OCI-LY7 (cell line): Measurements from ENCODE around the gene ARPC5L. TPM values are rescaled to one million over a fixed set of nuclear protein-coding genes. Genes with fewer than 3 reads are reported as not detected.

ENCODE experiments used
- BruUV-seq: library from RNA; stranded (reverse); fragments of 400-500 nt; replicated peaks from 2 replicates; lab custom pipeline; 2021; lab: Mats Ljungman, UMichigan
- CTCF ChIA-PET: fragments of 300-600 bp; sonication (Branson Sonifier 250); formaldehyde crosslinking; loops from one replicate; lab custom pipeline; 2022; ENCODE audit warnings: antibody characterized with exemption; ENCODE audit not compliant: unreplicated experiment; lab: Charles Lee
- POLR2A ChIA-PET: fragments of 300-600 bp; sonication (Branson Sonifier 250); formaldehyde crosslinking; loops from one replicate; lab custom pipeline; 2022; ENCODE audit warnings: antibody characterized with exemption; lab: Charles Lee
- DNase-seq: peaks from one replicate; pipeline ENCODE4 v3.0.0-alpha.2; 2015; ENCODE audit warnings: low spot score
- H2AFZ ChIP-seq: fragments of 200-600 bp; sonication (generic), shearing (Covaris generic); 2 replicates; pipeline ENCODE4 v1.6.1; 2014; ENCODE audit warnings: mild to moderate bottlenecking, antibody characterized with exemption, low read length, moderate library complexity
- H3K27ac ChIP-seq: fragments of 200-600 bp; sonication (generic); 2 replicates; pipeline ENCODE4 v1.5.1; 2014; ENCODE audit warnings: mixed run types, low read depth, mild to moderate bottlenecking, moderate library complexity, low read length, inconsistent platforms; ENCODE audit not compliant: poor library complexity, severe bottlenecking
- H3K36me3 ChIP-seq: fragments of 200-600 bp; sonication (generic); 2 replicates; pipeline ENCODE4 v1.6.1; 2014; ENCODE audit warnings: mild to moderate bottlenecking, antibody characterized with exemption, low read length, moderate library complexity, mixed read lengths; ENCODE audit not compliant: insufficient read depth
- H3K4me1 ChIP-seq: fragments of 200-600 bp; sonication (generic); 2 replicates; pipeline ENCODE4 v1.5.1; 2014; ENCODE audit warnings: mild to moderate bottlenecking, low read length; ENCODE audit not compliant: insufficient read depth, poor library complexity, severe bottlenecking
- H3K4me2 ChIP-seq: fragments of 200-600 bp; sonication (generic); 2 replicates; pipeline ENCODE4 v1.6.1; 2014; ENCODE audit warnings: mild to moderate bottlenecking, low read length
- H3K4me3 ChIP-seq: fragments of 200-600 bp; sonication (generic); 2 replicates; pipeline ENCODE4 v1.5.1; 2014; ENCODE audit warnings: mild to moderate bottlenecking, low read depth, low read length; ENCODE audit not compliant: poor library complexity, severe bottlenecking
- H3K79me2 ChIP-seq: fragments of 200-600 bp; sonication (generic); 2 replicates; pipeline ENCODE4 v1.6.1; 2016; ENCODE audit warnings: low read depth, mild to moderate bottlenecking, low read length, moderate library complexity, mixed read lengths; ENCODE audit not compliant: insufficient read depth
- H3K9me2 ChIP-seq: fragments of 200-600 bp; sonication (generic); 2 replicates; pipeline ENCODE4 v1.6.1; 2016; ENCODE audit warnings: mild to moderate bottlenecking, low read length, mixed read lengths; ENCODE audit not compliant: insufficient read depth
- H3K9me3 ChIP-seq: fragments of 200-600 bp; sonication (generic); 2 replicates; pipeline ENCODE4 v1.6.1; 2014; ENCODE audit warnings: mild to moderate bottlenecking, mixed run types, low read length, mixed read lengths
- H4K20me1 ChIP-seq: fragments of 200-600 bp; sonication (generic); 2 replicates; pipeline ENCODE4 v1.6.1; 2014; ENCODE audit warnings: mild to moderate bottlenecking, antibody characterized with exemption, low read length, moderate library complexity, mixed read lengths; ENCODE audit not compliant: insufficient read depth
- CTCF ChIP-seq: fragments of 200-600 bp; sonication (generic); conservative IDR thresholded peaks from 2 replicates; pipeline ENCODE4 v1.5.1; 2014; ENCODE audit warnings: mild to moderate bottlenecking, antibody characterized with exemption, low read length, moderate library complexity, mixed read lengths
- EZH2phosphoT487 ChIP-seq: fragments of 200-600 bp; sonication (generic); IDR thresholded peaks from 2 replicates; pipeline ENCODE4 v1.6.1; 2018; ENCODE audit warnings: low read depth, borderline replicate concordance, mild to moderate bottlenecking, mixed run types, antibody characterized with exemption, low read length, moderate library complexity, mixed read lengths
- intact Hi-C: fragments of 100-400 bp; cut with micrococcal nuclease; formaldehyde crosslinking; loops from one replicate; pipeline ENCODE4 v1.10.0; 2022; ENCODE audit not compliant: unreplicated experiment
- total RNA-seq, 2 experiments: library from RNA; depleted of rRNA in 1 of 2; stranded (reverse); fragments of >200 nt in 1 of 2; shearing (Covaris generic) in 1 of 2; gene quantifications; 2 replicates each; pipeline ENCODE4 v1.2.3, GENCODE V29; 2014 to 2022

Gene ARPC5L
- total RNA-seq, 2 experiments from 2014 or later = 74.0 to 107 TPM

- no peak overlapping the region for H3K27ac ChIP-seq
- no TSS peak for BruUV-seq
- ChIA-PET POLR2A (interaction anchor here (2.3 kb wide), 1 partner anchor 77 kb away, joined by 6 read pairs; the partner anchor contains the start of gene OLFML2A), CTCF (interaction anchor here (0.8 to 1.1 kb wide), 2 partner anchors 79 to 82 kb away, joined by 3 to 5 read pairs; partner anchors contain the start of gene NR6A1)
- no peaks in the 10 kb centered on the region for H4K20me1 ChIP-seq
- H3K4me1 ChIP-seq = peaks cover 12% of the 10 kb centered on the region
- intact Hi-C loops = loop anchor here (1.0 to 10.0 kb wide), 5 partner anchors 41 to 521 kb away; no protein-coding TSS in a partner anchor
- peaks cover 27% of the 10 kb centered on the region for H3K36me3 ChIP-seq
- H3K4me3 ChIP-seq = peak overlapping the region; percentile 63
- H3K79me2 ChIP-seq = peaks cover under 1% of the 10 kb centered on the region; the same call in 1 of the 2 replicates
- H3K9me3 ChIP-seq = no peaks in the 10 kb centered on the region
- peak overlapping the region; percentile 9; the same call in 1 of the 2 replicates for H2AFZ ChIP-seq
- TF ChIP-seq EZH2phosphoT487 (no peak), CTCF (no peak)
- peak overlapping the region; percentile 72 for H3K4me2 ChIP-seq
- DNase-seq = no peak
- H3K9me2 ChIP-seq = no peaks in the 10 kb centered on the region
Measured at GRCh38 chr9:124853605-124854143, 8.3 kb upstream of the ARPC5L start.

- POLR2A ChIA-PET = no interaction called here
- TF ChIP-seq CTCF (no peak), EZH2phosphoT487 (no peak)
- intact Hi-C loops = loop anchor here (5.0 to 10.0 kb wide), 2 partner anchors 142 to 521 kb away; no protein-coding TSS in a partner anchor
- no peak overlapping the region for H3K27ac ChIP-seq
- peaks cover 17% of the 10 kb centered on the region for H3K4me1 ChIP-seq
- peaks cover 5% of the 10 kb centered on the region for H3K79me2 ChIP-seq
- no peak for DNase-seq
- no peaks in the 10 kb centered on the region for H3K9me2 ChIP-seq
- no peak overlapping the region for H2AFZ ChIP-seq
- peaks cover 32% of the 10 kb centered on the region for H3K36me3 ChIP-seq
- H3K9me3 ChIP-seq = no peaks in the 10 kb centered on the region
- BruUV-seq = no TSS peak
- H4K20me1 ChIP-seq = peaks cover 4% of the 10 kb centered on the region
- CTCF ChIA-PET = interaction anchor here (1.1 kb wide), 1 partner anchor 80 kb away, joined by 5 read pairs; no protein-coding TSS in a partner anchor
- H3K4me2 ChIP-seq = no peak overlapping the region
- no peak overlapping the region for H3K4me3 ChIP-seq
Measured at GRCh38 chr9:124854161-124854560, 7.8 kb upstream of the ARPC5L start.

- POLR2A ChIA-PET = no interaction called here
- no peak for TF ChIP-seq CTCF
- TF ChIP-seq EZH2phosphoT487 = no peak
- no peak overlapping the region for H2AFZ ChIP-seq
- H3K79me2 ChIP-seq = peaks cover 12% of the 10 kb centered on the region
- peaks cover 11% of the 10 kb centered on the region for H4K20me1 ChIP-seq
- no peaks in the 10 kb centered on the region for H3K9me3 ChIP-seq
- no peak overlapping the region for H3K4me2 ChIP-seq
- CTCF ChIA-PET = no interaction called here
- peak overlapping the region; percentile 21 for H3K27ac ChIP-seq
- H3K9me2 ChIP-seq = no peaks in the 10 kb centered on the region
- H3K36me3 ChIP-seq = peaks cover 38% of the 10 kb centered on the region
- H3K4me1 ChIP-seq = peaks cover 23% of the 10 kb centered on the region
- intact Hi-C loops = loop anchor here (5.0 to 10.0 kb wide), 2 partner anchors 143 to 520 kb away; no protein-coding TSS in a partner anchor
- no peak for DNase-seq
- H3K4me3 ChIP-seq = no peak overlapping the region
- BruUV-seq = no TSS peak
Measured at GRCh38 chr9:124854822-124855221, 7.1 kb upstream of the ARPC5L start.
